Panc1 (cell line): Measurements from ENCODE around the gene CELSR2.
"Not testable (repeated sequence)": the region's sequence is repeated elsewhere in the genome, so short reads cannot be mapped to it uniquely, and the experiment has no call there.

ENCODE experiments used
- CTCF ChIP-seq: fragments of 450-650 bp; IDR thresholded peaks from 2 replicates; pipeline ENCODE4 v1.5.1; 2017; ENCODE audit warnings: mild to moderate bottlenecking
- POLR2AphosphoS5 ChIP-seq: IDR thresholded peaks from 2 replicates; pipeline ENCODE4 v1.6.1; 2012; ENCODE audit warnings: mild to moderate bottlenecking, low read depth, low read length, moderate library complexity
- SIN3A ChIP-seq: IDR thresholded peaks from 2 replicates; pipeline ENCODE4 v1.6.1; 2012; ENCODE audit warnings: low read depth, mild to moderate bottlenecking, low read length, moderate library complexity, borderline replicate concordance; ENCODE audit not compliant: insufficient read depth
- TCF7L2 ChIP-seq: IDR thresholded peaks from 2 replicates; pipeline ENCODE4 v1.6.1; 2011; ENCODE audit warnings: mild to moderate bottlenecking, low read depth, low read length, inconsistent platforms
- TF ChIP-seq, protein P1 (sequence below), 2 experiments: IDR thresholded peaks; 2 replicates each; pipeline ENCODE4 v1.6.1; 2011 to 2012; ENCODE audit warnings: low read depth in 2 of 2, control low read depth in 1 of 2, low read length in 1 of 2, mild to moderate bottlenecking in 1 of 2, moderate library complexity in 1 of 2; ENCODE audit not compliant: insufficient read depth in 1 of 2

DNA sequence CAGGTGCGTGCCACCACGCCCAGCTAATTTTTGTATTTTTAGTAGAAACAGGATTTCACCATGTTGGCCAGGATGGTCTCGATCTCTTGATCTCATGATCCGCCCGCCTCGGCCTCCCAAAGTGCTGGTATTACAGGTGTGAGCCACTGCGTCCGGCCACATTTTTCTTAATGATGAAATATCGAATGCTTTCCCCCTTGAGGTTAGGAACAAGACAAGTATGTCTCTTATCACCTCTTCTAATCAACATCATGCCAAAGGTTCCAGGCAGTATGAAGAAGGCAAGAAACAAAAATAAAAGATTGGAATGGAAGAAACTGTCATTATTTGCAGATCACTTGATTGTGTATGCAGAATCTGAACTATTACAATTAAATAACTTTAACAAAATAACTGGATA lies 28.1 kb upstream of the CELSR2 start:
- not testable (repeated sequence) for TF ChIP-seq CTCF, SIN3A, POLR2AphosphoS5, TCF7L2
- TF ChIP-seq, protein P1, sequence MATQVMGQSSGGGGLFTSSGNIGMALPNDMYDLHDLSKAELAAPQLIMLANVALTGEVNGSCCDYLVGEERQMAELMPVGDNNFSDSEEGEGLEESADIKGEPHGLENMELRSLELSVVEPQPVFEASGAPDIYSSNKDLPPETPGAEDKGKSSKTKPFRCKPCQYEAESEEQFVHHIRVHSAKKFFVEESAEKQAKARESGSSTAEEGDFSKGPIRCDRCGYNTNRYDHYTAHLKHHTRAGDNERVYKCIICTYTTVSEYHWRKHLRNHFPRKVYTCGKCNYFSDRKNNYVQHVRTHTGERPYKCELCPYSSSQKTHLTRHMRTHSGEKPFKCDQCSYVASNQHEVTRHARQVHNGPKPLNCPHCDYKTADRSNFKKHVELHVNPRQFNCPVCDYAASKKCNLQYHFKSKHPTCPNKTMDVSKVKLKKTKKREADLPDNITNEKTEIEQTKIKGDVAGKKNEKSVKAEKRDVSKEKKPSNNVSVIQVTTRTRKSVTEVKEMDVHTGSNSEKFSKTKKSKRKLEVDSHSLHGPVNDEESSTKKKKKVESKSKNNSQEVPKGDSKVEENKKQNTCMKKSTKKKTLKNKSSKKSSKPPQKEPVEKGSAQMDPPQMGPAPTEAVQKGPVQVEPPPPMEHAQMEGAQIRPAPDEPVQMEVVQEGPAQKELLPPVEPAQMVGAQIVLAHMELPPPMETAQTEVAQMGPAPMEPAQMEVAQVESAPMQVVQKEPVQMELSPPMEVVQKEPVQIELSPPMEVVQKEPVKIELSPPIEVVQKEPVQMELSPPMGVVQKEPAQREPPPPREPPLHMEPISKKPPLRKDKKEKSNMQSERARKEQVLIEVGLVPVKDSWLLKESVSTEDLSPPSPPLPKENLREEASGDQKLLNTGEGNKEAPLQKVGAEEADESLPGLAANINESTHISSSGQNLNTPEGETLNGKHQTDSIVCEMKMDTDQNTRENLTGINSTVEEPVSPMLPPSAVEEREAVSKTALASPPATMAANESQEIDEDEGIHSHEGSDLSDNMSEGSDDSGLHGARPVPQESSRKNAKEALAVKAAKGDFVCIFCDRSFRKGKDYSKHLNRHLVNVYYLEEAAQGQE (IDR thresholded peaks at IDR 0.05; ENCODE audit: insufficient read depth in 1 of 2, low read depth in 2 of 2, low read length in 1 of 2) = not testable (repeated sequence)
